ENCODE measurements around the gene LMO7. TPM values are rescaled to one million over a fixed set of nuclear protein-coding genes. Genes with fewer than 3 reads are reported as not detected.

Gene LMO7
- total RNA-seq, 4 donors from 2014 or later: 60.5 to 108 (median 75.6) TPM

DNA sequence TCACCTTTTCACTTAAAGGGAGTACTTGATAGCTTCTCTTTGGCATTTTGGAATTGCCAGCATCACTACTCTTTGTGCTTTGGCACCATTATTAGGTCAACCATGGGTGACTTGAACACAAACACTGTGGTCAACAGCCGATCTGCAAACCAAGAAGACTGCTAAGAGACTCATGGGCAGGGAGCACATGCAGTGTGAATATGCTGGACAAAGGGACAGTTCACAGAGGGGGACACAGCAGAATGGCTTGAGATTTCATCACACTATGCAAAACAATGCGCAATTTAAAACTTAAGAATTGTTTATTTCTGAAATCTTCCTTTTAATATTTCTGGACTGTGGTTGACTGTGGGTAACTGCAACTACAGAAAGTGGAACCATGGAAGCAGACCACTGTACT, 64.4 kb downstream of the LMO7 start:
- TF ChIP-seq, protein P1, sequence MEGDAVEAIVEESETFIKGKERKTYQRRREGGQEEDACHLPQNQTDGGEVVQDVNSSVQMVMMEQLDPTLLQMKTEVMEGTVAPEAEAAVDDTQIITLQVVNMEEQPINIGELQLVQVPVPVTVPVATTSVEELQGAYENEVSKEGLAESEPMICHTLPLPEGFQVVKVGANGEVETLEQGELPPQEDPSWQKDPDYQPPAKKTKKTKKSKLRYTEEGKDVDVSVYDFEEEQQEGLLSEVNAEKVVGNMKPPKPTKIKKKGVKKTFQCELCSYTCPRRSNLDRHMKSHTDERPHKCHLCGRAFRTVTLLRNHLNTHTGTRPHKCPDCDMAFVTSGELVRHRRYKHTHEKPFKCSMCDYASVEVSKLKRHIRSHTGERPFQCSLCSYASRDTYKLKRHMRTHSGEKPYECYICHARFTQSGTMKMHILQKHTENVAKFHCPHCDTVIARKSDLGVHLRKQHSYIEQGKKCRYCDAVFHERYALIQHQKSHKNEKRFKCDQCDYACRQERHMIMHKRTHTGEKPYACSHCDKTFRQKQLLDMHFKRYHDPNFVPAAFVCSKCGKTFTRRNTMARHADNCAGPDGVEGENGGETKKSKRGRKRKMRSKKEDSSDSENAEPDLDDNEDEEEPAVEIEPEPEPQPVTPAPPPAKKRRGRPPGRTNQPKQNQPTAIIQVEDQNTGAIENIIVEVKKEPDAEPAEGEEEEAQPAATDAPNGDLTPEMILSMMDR (IDR thresholded peaks at IDR 0.05): no peak
- no peak for TF ChIP-seq POLR2A (IDR thresholded peaks at IDR 0.05)
- intact Hi-C loops (cut with DNase I; ENCODE audit: low total_unique reads): no loop called here
- H3K4me3 ChIP-seq (ENCODE audit: low read depth, poor library complexity, severe bottlenecking): no peak overlapping the region
- WGBS, 2 donors: 87 to 98% methylated on average over 2 of the region's 2 CpGs
- DNase-seq (ENCODE audit: low spot score in 2 of 2): no peak

DNA sequence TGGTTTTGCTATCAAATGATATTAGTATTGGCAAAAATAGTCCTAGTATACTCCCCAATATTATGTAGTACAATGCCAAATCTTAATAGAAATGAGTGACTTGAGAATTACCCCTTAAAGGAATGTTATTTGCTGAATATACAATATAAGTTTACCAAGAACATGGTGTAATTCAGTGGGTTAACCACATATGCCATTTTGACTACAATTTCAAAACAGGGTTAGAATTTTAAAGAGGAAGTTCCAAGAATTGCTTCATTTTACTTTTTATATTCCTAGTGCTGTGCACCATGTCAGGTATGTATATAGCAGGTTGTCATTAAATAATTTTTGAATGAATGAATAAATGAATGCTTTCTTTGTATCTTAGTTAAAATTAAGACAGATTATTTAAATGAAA, 66.3 kb downstream of the LMO7 start:
- TF ChIP-seq, protein P1 (IDR thresholded peaks at IDR 0.05): no peak
- no peak for TF ChIP-seq POLR2A (IDR thresholded peaks at IDR 0.05)
- no peak overlapping the region for H3K4me3 ChIP-seq (ENCODE audit: low read depth, poor library complexity, severe bottlenecking)
- intact Hi-C loops (cut with DNase I; ENCODE audit: low total_unique reads): no loop called here
- no peak for DNase-seq (ENCODE audit: low spot score in 2 of 2)

DNA sequence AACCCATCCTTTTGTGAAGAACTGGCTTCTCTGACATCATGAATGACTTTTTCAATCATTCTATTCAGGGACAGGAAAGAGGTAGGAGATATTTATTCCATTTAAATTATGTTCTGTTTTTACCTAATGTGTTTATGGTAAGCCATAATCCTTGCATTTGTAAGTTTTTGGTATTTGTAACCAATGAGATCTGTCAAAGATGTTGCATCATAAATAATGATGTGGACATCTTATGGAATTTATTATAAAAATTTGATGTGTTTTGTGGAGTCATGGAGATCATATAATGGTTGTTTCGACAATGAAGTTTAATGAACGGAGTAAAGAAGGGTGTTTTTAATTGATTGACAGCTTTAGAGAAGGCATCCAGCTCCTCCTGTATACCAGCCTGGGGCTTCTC, 67.6 kb downstream of the LMO7 start:
- TF ChIP-seq, protein P1 (IDR thresholded peaks at IDR 0.05): no peak
- no peak for TF ChIP-seq POLR2A (IDR thresholded peaks at IDR 0.05)
- DNase-seq (ENCODE audit: low spot score in 2 of 2): no peak
- intact Hi-C loops (cut with DNase I; ENCODE audit: low total_unique reads): no loop called here
- H3K4me3 ChIP-seq (ENCODE audit: low read depth, poor library complexity, severe bottlenecking): no peak overlapping the region
- 93 to 97% methylated on average over 2 of the region's 2 CpGs for WGBS, 2 donors

DNA sequence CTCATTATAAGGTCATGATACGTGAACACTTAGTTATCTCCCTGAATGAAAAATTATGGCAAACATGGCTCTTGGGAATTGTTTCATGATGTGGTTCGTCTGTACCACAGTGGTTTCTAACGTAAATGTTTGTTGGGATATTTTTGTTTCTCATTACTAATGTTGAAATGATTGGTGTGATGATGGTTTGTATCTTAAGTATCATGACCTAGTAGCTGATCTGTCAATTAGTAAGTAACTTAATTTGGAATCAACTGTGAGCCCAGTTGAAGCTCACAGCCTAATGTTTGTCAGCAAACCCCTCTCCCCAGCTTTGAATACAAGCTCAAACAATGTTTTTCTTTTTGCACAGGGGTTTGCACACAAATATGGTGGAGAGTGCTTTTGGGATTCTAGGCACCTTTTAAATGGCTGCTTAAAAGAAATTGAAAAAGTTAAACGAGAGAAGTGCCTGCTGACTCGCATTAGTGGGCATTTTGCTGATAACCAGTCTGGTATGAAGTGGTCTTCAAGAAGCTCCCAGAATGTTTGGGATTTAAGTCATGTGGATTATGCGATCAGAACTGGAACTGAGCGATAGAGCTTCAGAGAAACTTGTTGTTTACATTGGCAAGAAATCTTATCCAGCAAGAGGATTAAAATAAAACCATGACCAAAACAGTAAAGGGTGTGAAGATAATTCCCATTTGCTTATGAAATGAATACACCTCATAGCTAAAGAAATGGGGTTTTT, 68.2 kb downstream of the LMO7 start:
- WGBS, 2 donors: 55 to 65% methylated on average over 7 of the region's 7 CpGs
- no peak overlapping the region for H3K4me3 ChIP-seq (ENCODE audit: low read depth, poor library complexity, severe bottlenecking)
- no peak for DNase-seq (ENCODE audit: low spot score in 2 of 2)
- intact Hi-C loops (cut with DNase I; ENCODE audit: low total_unique reads): no loop called here
- TF ChIP-seq POLR2A (IDR thresholded peaks at IDR 0.05): no peak
- TF ChIP-seq, protein P1 (IDR thresholded peaks at IDR 0.05): no peak

DNA sequence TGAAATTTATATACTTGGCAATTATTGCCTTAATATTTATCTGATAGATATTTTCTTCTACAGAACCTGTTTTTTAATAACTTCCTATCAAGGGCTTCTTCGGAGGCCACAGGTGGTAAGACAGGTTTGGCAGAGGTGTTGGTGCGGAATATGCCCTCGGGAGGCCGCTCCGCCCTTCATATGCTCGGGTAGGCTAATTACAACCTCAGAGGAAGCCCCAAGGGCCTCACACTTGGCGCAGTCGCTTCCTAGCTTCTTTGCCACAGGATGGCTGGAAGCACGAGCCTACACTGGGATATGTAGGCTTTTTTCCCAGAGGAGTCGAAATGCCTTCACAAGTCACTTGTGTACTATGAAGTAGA, 68.8 kb downstream of the LMO7 start:
- 40 to 51% methylated on average over 10 of the region's 10 CpGs for WGBS, 2 donors
- peak; percentile 65 to 88 for DNase-seq (ENCODE audit: low spot score in 2 of 2)
- intact Hi-C loops (cut with DNase I; ENCODE audit: low total_unique reads): no loop called here

More for the DNA sequence above, 68.8 kb downstream of the LMO7 start:
- no peak for TF ChIP-seq POLR2A (IDR thresholded peaks at IDR 0.05)
- TF ChIP-seq, protein P1 (IDR thresholded peaks at IDR 0.05): no peak
- H3K4me3 ChIP-seq (ENCODE audit: low read depth, poor library complexity, severe bottlenecking): no peak overlapping the region
